ENCODE data around the gene ZSWIM9.

- no peak for TF ChIP-seq REST (IDR thresholded peaks at IDR 0.05; ENCODE audit: insufficient read depth in 1 of 2, low read depth in 2 of 2, low read length in 2 of 2)
- no peak for TF ChIP-seq POLR2AphosphoS5 (IDR thresholded peaks at IDR 0.05; ENCODE audit: low read depth, low read length)
- no peak for TF ChIP-seq TAF1 (IDR thresholded peaks at IDR 0.05; ENCODE audit: borderline replicate concordance, insufficient read depth, low read length)
- no peak for TF ChIP-seq SIN3A (IDR thresholded peaks at IDR 0.05; ENCODE audit: borderline replicate concordance, insufficient read depth, low read length)
Observed at GRCh38 chr19:48121066-48121465, 49.4 kb upstream of the ZSWIM9 start.

Data from PFSK-1 (cell line).